ENCODE results near the gene MPV17L.
A peak's percentile ranks its signal among the peaks of the same experiment; 100 is the strongest.
"Not testable (repeated sequence)": the region's sequence is repeated elsewhere in the genome, so short reads cannot be mapped to it uniquely, and the experiment has no call there.

Gene MPV17L

GRCh38 chr16:15395631-15396508 is at the start of gene MPV17L:
Gene MPV17L, plus strand, starts transcription at chr16:15395754. Its CDS starts 144 bp downstream, at chr16:15395898.
- DNase-seq, result peak; percentile 70

- not testable (repeated sequence) for DNase-seq
Measured at GRCh38 chr16:15348721-15349120, 46.8 kb upstream of the MPV17L start.

- DNase-seq, result not testable (repeated sequence)
Measured at GRCh38 chr16:15351251-15351650, 44.3 kb upstream of the MPV17L start.

GRCh38 chr16:15351745-15352144 is 43.8 kb upstream of the MPV17L start:
- DNase-seq, result not testable (repeated sequence)

- DNase-seq, result not testable (repeated sequence)
Measured at GRCh38 chr16:15352852-15353251, 42.7 kb upstream of the MPV17L start.

- DNase-seq, result not testable (repeated sequence)
Measured at GRCh38 chr16:15354846-15355245, 40.7 kb upstream of the MPV17L start.

GRCh38 chr16:15357495-15357894 is 38.1 kb upstream of the MPV17L start:
- DNase-seq, result not testable (repeated sequence)

GRCh38 chr16:15378194-15378593 is 17.4 kb upstream of the MPV17L start, which contains the start of gene NPIPA5:
Gene NPIPA5, minus strand, starts transcription at chr16:15378294. Its CDS starts 0 bp downstream, at chr16:15378294.
- DNase-seq, result not testable (repeated sequence)

GRCh38 chr16:15382810-15383209 is 12.7 kb upstream of the MPV17L start:
- DNase-seq, result not testable (repeated sequence)

GRCh38 chr16:15388060-15388459 is 7.5 kb upstream of the MPV17L start:
- not testable (repeated sequence) for DNase-seq

GRCh38 chr16:15389916-15390315 is 5.6 kb upstream of the MPV17L start:
- not testable (repeated sequence) for DNase-seq

- not testable (repeated sequence) for DNase-seq
Measured at GRCh38 chr16:15393025-15393424, 2.5 kb upstream of the MPV17L start.

- DNase-seq, result not testable (repeated sequence)
Measured at GRCh38 chr16:15396509-15396829, 915 bp downstream of the MPV17L start.

- DNase-seq, result no peak
Measured at GRCh38 chr16:15396948-15397594, 1.5 kb downstream of the MPV17L start.

- no peak for DNase-seq
Measured at GRCh38 chr16:15398618-15399316, 3.2 kb downstream of the MPV17L start.

- no peak for DNase-seq
Measured at GRCh38 chr16:15399317-15399716, 3.8 kb downstream of the MPV17L start.

GRCh38 chr16:15400314-15400713 is 4.8 kb downstream of the MPV17L start:
- DNase-seq, result not testable (repeated sequence)

GRCh38 chr16:15401972-15402371 is 6.4 kb downstream of the MPV17L start:
- DNase-seq, result no peak

GRCh38 chr16:15403392-15403995 is 7.9 kb downstream of the MPV17L start:
- no peak for DNase-seq

GRCh38 chr16:15404091-15404490 is 8.5 kb downstream of the MPV17L start:
- not testable (repeated sequence) for DNase-seq

- no peak for DNase-seq
Measured at GRCh38 chr16:15404792-15405191, 9.2 kb downstream of the MPV17L start.

- DNase-seq, result not testable (repeated sequence)
Measured at GRCh38 chr16:15407756-15408155, 12.2 kb downstream of the MPV17L start.

GRCh38 chr16:15409476-15409875 is 13.9 kb downstream of the MPV17L start:
- DNase-seq, result not testable (repeated sequence)

Measured in NCI-H2171 treated with DMSO at 0.1 percent for 48 hours (cell line).